Activated CD8-positive, alpha-beta memory T cell treated with anti-CD3 and anti-CD28 coated beads, Interleukin-2, amount 50 U/mL, for 1 hour (primary cell): ENCODE data around the gene GNB2.

Experiments
- DNase-seq: peaks from one replicate; pipeline ENCODE4 v3.0.0-alpha.2; 2020; ENCODE audit errors: extremely low read depth

Gene GNB2

DNA sequence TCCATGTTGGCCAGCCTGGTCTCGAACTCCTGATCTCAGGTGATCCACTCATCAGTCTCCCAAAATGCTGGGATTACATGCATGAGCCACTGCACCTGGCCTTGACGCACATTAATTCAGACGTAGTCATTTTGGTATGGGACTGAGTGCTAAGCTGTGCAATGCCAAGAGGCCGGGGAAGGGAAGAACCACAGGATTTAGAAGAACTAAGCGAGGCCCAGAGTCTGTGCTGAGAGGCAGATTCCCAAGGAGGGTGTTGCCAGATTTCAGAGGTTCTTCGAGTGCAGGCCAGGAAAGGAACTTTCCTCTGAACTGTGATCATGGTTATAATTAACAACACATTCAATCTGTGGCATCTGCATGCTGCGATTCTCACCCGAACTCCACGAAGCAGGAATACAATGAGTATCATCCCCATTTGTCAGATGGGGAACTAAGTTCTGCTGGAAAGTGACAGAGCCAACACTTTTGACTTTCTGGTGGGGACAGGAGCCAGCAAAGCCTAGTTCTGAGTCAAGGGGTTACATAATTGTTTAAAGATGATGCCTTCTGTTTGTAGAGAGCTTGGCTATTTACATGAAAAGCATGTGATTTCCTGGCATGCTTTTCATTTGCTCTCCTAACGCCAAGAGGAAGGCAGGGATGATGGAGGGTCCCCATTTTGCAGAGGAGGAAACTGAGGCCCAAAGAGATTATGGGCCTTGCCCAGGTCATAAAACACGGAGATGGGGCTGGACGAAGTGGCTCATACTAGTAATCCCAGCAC is 53.6 kb downstream of the GNB2 start:
- no peak for DNase-seq

DNA sequence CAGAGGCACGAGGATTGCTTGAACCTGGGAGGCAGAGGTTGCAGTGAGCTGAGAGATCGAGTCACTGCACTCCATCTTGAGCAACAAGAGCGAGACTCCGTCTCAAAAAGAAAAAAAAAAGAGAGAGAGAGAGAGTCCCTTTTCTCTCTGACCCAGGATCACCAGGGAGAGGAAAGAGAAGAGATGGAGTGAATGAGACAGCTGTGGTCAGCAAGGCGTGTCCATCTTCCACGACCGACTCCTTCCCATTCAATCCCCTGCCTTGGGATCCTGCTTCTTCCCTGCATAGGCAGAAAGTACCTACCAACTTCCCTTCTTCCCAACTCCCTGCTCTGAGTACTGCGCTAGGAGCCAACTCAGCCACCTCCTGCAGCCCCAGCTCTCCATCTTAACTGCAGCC is 54.7 kb downstream of the GNB2 start:
- no peak for DNase-seq
